ENCODE measurements around the gene PMEL. TPM values are rescaled to one million over a fixed set of nuclear protein-coding genes. Genes with fewer than 3 reads are reported as not detected.

Gene PMEL
- total RNA-seq, 1 experiment from 2014 or later, result 5.8 TPM

DNA sequence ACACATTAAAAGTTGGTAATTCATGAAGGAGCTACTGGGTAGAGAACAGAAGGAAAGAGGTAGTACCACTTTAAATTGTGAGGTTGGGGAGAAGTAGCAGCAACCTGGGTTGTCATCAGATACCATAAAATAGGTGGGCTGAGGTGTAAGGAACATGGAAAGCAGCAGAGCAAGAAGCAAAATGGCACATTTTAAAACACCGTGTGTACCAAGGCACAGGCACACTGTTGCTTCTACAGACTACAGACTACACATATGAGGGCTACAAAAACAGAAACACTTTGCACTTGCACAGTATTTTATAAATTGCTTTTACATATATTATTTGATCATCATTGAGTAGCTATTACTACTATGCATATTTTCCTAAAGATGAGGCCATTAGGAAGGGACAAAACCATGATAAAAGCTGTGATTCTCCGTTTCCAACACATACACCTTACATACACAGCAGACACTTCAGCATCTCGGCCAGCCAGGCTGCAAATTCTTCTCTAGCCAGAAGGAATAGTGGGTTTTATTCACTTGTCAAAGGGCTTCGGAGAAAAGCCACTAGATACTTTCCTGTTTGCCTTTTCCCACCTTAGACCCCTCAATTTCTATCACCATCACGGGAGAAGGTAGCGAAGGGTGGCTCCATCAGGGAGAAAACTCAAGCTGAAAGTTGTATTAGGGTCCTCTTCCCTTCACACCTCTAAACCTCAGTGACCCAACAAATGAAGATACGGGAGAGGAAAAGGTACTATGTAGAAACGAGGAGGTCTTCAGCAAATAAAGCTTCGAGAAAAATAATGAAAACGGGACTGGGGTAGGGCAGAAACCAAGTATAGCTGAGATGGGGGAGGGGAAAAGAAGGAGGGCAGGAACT, 39.7 kb downstream of the PMEL start:
- TF ChIP-seq SIN3A (IDR thresholded peaks at IDR 0.05; ENCODE audit: low read depth) (no peak), CBX3 (IDR thresholded peaks at IDR 0.05; ENCODE audit: low read depth) (no peak), ZNF274 (IDR thresholded peaks at IDR 0.05; ENCODE audit: low read depth, low read length) (no peak), POLR2A (IDR thresholded peaks at IDR 0.05; ENCODE audit: borderline replicate concordance, extremely low read depth, insufficient read depth, insufficient read length) (no peak)
- TF ChIP-seq, protein P1, sequence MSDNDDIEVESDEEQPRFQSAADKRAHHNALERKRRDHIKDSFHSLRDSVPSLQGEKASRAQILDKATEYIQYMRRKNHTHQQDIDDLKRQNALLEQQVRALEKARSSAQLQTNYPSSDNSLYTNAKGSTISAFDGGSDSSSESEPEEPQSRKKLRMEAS (IDR thresholded peaks at IDR 0.05), result no peak
- TF ChIP-seq, protein P2, sequence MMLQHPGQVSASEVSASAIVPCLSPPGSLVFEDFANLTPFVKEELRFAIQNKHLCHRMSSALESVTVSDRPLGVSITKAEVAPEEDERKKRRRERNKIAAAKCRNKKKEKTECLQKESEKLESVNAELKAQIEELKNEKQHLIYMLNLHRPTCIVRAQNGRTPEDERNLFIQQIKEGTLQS (IDR thresholded peaks at IDR 0.05), result no peak
- CTCF ChIA-PET, result interaction anchor here (1.0 to 2.6 kb wide), 7 partner anchors 9 to 189 kb away, joined by 3 to 9 read pairs (median 3); partner anchors contain the start of genes ORMDL2 and SARNP
- intact Hi-C loops (cut with micrococcal nuclease), result loop anchor here (2.0 kb wide), 1 partner anchor 97 kb away; the partner anchor contains the start of gene DNAJC14
- Histone ChIP-seq H3K27ac (ENCODE audit: low read depth, low read length) (peak overlapping the region; percentile 97), H3K4me1 (ENCODE audit: control insufficient read depth in 1 of 2, insufficient read depth in 2 of 2, low read length in 2 of 2) (peaks cover 23 to 55% of the 10 kb centered on the region in 2 experiments), H3K79me2 (ENCODE audit: insufficient read depth, low read length) (peaks cover 61% of the 10 kb centered on the region), H3K4me2 (ENCODE audit: low read length) (peak overlapping the region; percentile 89), H3K9ac (ENCODE audit: low read length) (peak overlapping the region; percentile 86), H3K27me3 (ENCODE audit: insufficient read depth, low read length) (no peaks in the 10 kb centered on the region), H3K9me2 (ENCODE audit: insufficient read depth) (no peaks in the 10 kb centered on the region), H3K36me3 (ENCODE audit: control insufficient read depth in 1 of 2, insufficient read depth in 2 of 2, low read length in 2 of 2) (0 out of 4 replicates have a peak, but pooled peaks cover 0 to 2% of the 10 kb centered on the region in 2 experiments), H2AFZ (ENCODE audit: low read depth, low read length, poor library complexity, severe bottlenecking) (no peak overlapping the region), H3K4me3 (replicated peaks in 1 of 2; ENCODE audit: low read depth in 1 of 2, low read length in 2 of 2) (peak overlapping the region; percentile 80 to 99), H3K9me3 (ENCODE audit: control insufficient read depth in 1 of 2, insufficient read depth in 1 of 2, low read depth in 1 of 2, low read length in 2 of 2) (no peaks in the 10 kb centered on the region), H4K20me1 (ENCODE audit: insufficient read depth) (no peaks in the 10 kb centered on the region)
- BruUV-seq (replicated peaks), result TSS peak; percentile 59
- RAD21 ChIA-PET (ENCODE audit: low non-redundant PET in 1 of 2, low total read pairs in 2 of 2, uncharacterized antibody in 2 of 2, unreplicated experiment in 2 of 2), result no interaction called here
- POLR2A ChIA-PET, result interaction anchor here (0.8 to 2.8 kb wide), 5 partner anchors 13 to 109 kb away, joined by 4 to 21 read pairs (median 4); partner anchors contain the start of genes DNAJC14, ORMDL2, RAB5B and SARNP
- ATAC-seq, result peak; percentile 18
- peak; percentile 29 for DNase-seq (ENCODE audit: low read depth, low spot score)

DNA sequence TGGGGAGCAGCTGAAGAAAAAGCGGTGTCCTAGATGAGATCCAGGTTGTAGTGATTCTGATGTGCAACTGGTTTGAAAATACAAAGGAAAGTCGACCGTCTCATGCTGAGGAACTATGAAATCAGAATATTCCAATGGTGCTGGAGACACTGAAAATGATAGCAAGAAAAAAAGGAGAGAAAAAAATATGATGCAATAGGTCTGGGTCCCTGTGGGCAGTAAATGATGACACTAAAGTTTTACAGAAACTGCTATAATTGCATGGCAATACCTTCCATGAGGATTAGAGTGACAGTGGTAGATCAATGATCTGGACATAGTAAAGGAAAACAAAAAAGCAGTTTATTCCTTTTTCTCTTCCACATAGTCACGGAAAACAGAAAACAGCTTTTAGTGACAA, 40.5 kb downstream of the PMEL start:
- 0 out of 4 replicates have a peak, but pooled peaks cover 0 to 2% of the 10 kb centered on the region in 2 experiments for H3K36me3 ChIP-seq (ENCODE audit: control insufficient read depth in 1 of 2, insufficient read depth in 2 of 2, low read length in 2 of 2)
- no peaks in the 10 kb centered on the region for H3K9me2 ChIP-seq (ENCODE audit: insufficient read depth)
- peaks cover 68% of the 10 kb centered on the region for H3K79me2 ChIP-seq (ENCODE audit: insufficient read depth, low read length)
- no TSS peak for BruUV-seq (replicated peaks)
- POLR2A ChIA-PET, result interaction anchor here (1.4 kb wide), 1 partner anchor 94 kb away, joined by 4 read pairs; no protein-coding TSS in a partner anchor
- peak overlapping the region; percentile 80 to 99; a peak in 3 of 4 replicates for H3K4me3 ChIP-seq (replicated peaks in 1 of 2; ENCODE audit: low read depth in 1 of 2, low read length in 2 of 2)
- no peak for DNase-seq (ENCODE audit: low read depth, low spot score)
- ATAC-seq, result no peak
- CTCF ChIA-PET, result interaction anchor here (1.0 kb wide), 2 partner anchors 30 to 187 kb away, joined by 3 read pairs; no protein-coding TSS in a partner anchor
- peak overlapping the region; percentile 97; the same call in 1 of the 2 replicates for H3K27ac ChIP-seq (ENCODE audit: low read depth, low read length)
- no peaks in the 10 kb centered on the region for H3K27me3 ChIP-seq (ENCODE audit: insufficient read depth, low read length)
- RAD21 ChIA-PET (ENCODE audit: low non-redundant PET in 1 of 2, low total read pairs in 2 of 2, uncharacterized antibody in 2 of 2, unreplicated experiment in 2 of 2), result no interaction called here
- no peak overlapping the region for H2AFZ ChIP-seq (ENCODE audit: low read depth, low read length, poor library complexity, severe bottlenecking)
- intact Hi-C loops (cut with micrococcal nuclease), result no loop called here
- H4K20me1 ChIP-seq (ENCODE audit: insufficient read depth), result no peaks in the 10 kb centered on the region
- no peaks in the 10 kb centered on the region for H3K9me3 ChIP-seq (ENCODE audit: control insufficient read depth in 1 of 2, insufficient read depth in 1 of 2, low read depth in 1 of 2, low read length in 2 of 2)
- H3K4me1 ChIP-seq (ENCODE audit: control insufficient read depth in 1 of 2, insufficient read depth in 2 of 2, low read length in 2 of 2), result peaks cover 20 to 47% of the 10 kb centered on the region in 2 experiments
- no peak for TF ChIP-seq YY1 (IDR thresholded peaks at IDR 0.05; ENCODE audit: extremely low read depth, insufficient replicate concordance, low read depth, low read length)
- TF ChIP-seq, protein P3, sequence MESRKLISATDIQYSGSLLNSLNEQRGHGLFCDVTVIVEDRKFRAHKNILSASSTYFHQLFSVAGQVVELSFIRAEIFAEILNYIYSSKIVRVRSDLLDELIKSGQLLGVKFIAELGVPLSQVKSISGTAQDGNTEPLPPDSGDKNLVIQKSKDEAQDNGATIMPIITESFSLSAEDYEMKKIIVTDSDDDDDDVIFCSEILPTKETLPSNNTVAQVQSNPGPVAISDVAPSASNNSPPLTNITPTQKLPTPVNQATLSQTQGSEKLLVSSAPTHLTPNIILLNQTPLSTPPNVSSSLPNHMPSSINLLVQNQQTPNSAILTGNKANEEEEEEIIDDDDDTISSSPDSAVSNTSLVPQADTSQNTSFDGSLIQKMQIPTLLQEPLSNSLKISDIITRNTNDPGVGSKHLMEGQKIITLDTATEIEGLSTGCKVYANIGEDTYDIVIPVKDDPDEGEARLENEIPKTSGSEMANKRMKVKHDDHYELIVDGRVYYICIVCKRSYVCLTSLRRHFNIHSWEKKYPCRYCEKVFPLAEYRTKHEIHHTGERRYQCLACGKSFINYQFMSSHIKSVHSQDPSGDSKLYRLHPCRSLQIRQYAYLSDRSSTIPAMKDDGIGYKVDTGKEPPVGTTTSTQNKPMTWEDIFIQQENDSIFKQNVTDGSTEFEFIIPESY (IDR thresholded peaks at IDR 0.05; ENCODE audit: extremely low read depth, insufficient replicate concordance, low read length), result no peak
- TF ChIP-seq FOSL1 (IDR thresholded peaks at IDR 0.05; ENCODE audit: low read depth), result no peak
- TF ChIP-seq CBX3 (IDR thresholded peaks at IDR 0.05; ENCODE audit: low read depth), result no peak
- TF ChIP-seq CEBPB (IDR thresholded peaks at IDR 0.05; ENCODE audit: low read depth), result no peak
- no peak for TF ChIP-seq POLR2AphosphoS5 (IDR thresholded peaks at IDR 0.05; ENCODE audit: low read depth, low read length)
- no peak for TF ChIP-seq ELF1 (IDR thresholded peaks at IDR 0.05; ENCODE audit: borderline replicate concordance, low read depth)
- TF ChIP-seq SRF (IDR thresholded peaks at IDR 0.05; ENCODE audit: low read depth), result no peak
- TF ChIP-seq EGR1 (IDR thresholded peaks at IDR 0.05; ENCODE audit: low read depth), result no peak
- TF ChIP-seq EZH2 (IDR thresholded peaks at IDR 0.05), result no peak
- TF ChIP-seq ZFX (IDR thresholded peaks at IDR 0.05), result no peak
- peak overlapping the region; percentile 89 for H3K4me2 ChIP-seq (ENCODE audit: low read length)
- H3K9ac ChIP-seq (ENCODE audit: low read length), result peak overlapping the region; percentile 86; the same call in 1 of the 2 replicates
